HCT116 (cell line): ENCODE results near the gene NPHP3.

Experiments used
- CEBPB ChIP-seq: IDR thresholded peaks from 2 replicates; pipeline ENCODE4 v1.6.1; 2012; ENCODE audit warnings: low read depth
- CTCF ChIP-seq, 3 experiments: fragments of 200-600 bp in 1 of 3; sonication (generic) in 1 of 3; IDR thresholded peaks in 2 of 3; conservative IDR thresholded peaks in 1 of 3; 2 replicates each; pipeline ENCODE4 v1.5.1; 2012 to 2017; ENCODE audit warnings: low read depth in 2 of 3, low read length in 2 of 3, antibody characterized with exemption in 1 of 3, borderline replicate concordance in 1 of 3, control low read depth in 1 of 3, mild to moderate bottlenecking in 1 of 3, mixed read lengths in 1 of 3, mixed run types in 1 of 3, moderate library complexity in 1 of 3; ENCODE audit not compliant: insufficient read depth in 1 of 3
- EZH2 ChIP-seq: fragments of 200-600 bp; sonication (generic); IDR thresholded peaks from 2 replicates; pipeline ENCODE4 v1.6.1; 2017; ENCODE audit warnings: antibody characterized with exemption, mixed run types
- JUND ChIP-seq: IDR thresholded peaks from 2 replicates; pipeline ENCODE4 v1.6.1; 2012
- MAX ChIP-seq: IDR thresholded peaks from 2 replicates; pipeline ENCODE4 v1.6.1; 2012
- POLR2A ChIP-seq: IDR thresholded peaks from 2 replicates; pipeline ENCODE4 v1.7.0; 2011; ENCODE audit warnings: borderline replicate concordance; ENCODE audit not compliant: insufficient read depth, insufficient read length; ENCODE audit errors: extremely low read depth
- POLR2AphosphoS5 ChIP-seq: IDR thresholded peaks from 2 replicates; pipeline ENCODE4 v1.6.1; 2011; ENCODE audit warnings: mild to moderate bottlenecking, low read depth, low read length, moderate library complexity
- REST ChIP-seq: IDR thresholded peaks from 2 replicates; pipeline ENCODE4 v1.6.1; 2012; ENCODE audit warnings: low read depth
- SIN3A ChIP-seq: IDR thresholded peaks from 2 replicates; pipeline ENCODE4 v1.6.1; 2012; ENCODE audit warnings: low read depth
- TCF7L2 ChIP-seq: IDR thresholded peaks from 2 replicates; pipeline ENCODE4 v1.7.0; 2011; ENCODE audit warnings: borderline replicate concordance, inconsistent platforms; ENCODE audit not compliant: insufficient read depth, insufficient read length; ENCODE audit errors: extremely low read depth
- ZFX ChIP-seq: fragments of 450-650 bp; IDR thresholded peaks from 2 replicates; pipeline ENCODE4 v1.6.1; 2017

- no peak for TF ChIP-seq POLR2A
- TF ChIP-seq CTCF (IDR thresholded peaks at IDR 0.05 in 2 of 3, conservative IDR thresholded peaks at IDR 0.05 in 1 of 3; ENCODE audit: borderline replicate concordance in 1 of 3, insufficient read depth in 1 of 3, low read depth in 2 of 3, low read length in 2 of 3): no peak
- no peak for TF ChIP-seq CEBPB
- TF ChIP-seq MAX: no peak
- no peak for TF ChIP-seq REST
- no peak for TF ChIP-seq TCF7L2
- TF ChIP-seq EZH2: no peak
- no peak for TF ChIP-seq SIN3A
- no peak for TF ChIP-seq POLR2AphosphoS5
- no peak for TF ChIP-seq ZFX
- TF ChIP-seq JUND: no peak
Observed at GRCh38 chr3:132642539-132642847, 79.7 kb downstream of the NPHP3 start.
